Stimulated activated CD4-positive, alpha-beta T cell treated with anti-CD3 and anti-CD28 coated beads, Interleukin-4, amount 100 ng/mL, for 24 hours (primary cell): Measurements from ENCODE around the gene HMCN1.

Experiments used
- DNase-seq: peaks from one replicate; pipeline ENCODE4 v3.0.0-alpha.2; 2020

Gene HMCN1

DNA sequence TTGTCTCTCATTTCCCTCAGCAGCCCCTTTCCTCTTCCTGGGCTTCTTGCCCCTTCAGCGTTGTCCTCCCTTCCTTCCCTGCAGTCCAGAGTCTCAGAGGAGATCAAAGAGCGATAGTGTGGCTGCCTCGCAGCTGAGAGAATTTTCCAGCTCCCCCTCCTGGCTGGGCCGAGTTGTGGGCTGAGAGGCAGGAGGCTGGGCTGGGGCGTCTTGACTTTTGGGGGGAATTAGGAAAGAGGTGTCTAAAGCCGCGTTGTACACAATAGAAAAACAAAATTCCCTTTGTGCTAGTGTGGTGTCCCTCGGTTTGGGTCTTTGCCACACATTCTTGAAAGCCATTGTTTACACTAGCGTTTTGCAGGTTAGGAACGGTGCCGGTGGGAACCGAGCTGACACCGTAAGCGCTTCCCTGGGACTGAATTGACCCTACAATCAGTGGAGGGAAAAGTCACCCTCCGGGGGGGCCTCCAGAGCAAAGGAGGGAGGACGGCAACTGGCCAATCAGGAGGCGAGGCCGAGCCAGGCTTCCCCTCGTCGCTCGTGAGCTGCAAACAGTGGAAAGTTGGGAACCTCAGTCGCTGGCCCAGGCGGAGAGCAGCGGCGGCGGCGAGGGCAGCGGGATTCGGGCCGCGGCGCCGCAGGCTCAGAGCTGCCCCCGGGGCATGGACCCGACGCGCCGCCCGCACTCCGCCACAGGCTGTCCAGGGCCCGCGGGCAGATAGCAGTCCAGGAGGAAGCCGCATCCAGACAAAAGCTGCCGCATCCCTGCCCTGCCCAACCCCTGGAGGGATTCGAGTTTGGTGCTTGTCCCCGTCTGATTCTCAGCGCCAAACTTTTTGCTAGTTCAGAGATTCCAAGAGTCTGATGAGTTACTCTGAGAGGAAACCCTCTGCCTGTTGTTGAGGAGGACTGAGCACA lies at the start of gene HMCN1:
Gene HMCN1, plus strand, starts transcription at position 574 of the 918 bp plus-strand sequence. CDS start 389 bp downstream, outside the sequence.
- DNase-seq: no peak

DNA sequence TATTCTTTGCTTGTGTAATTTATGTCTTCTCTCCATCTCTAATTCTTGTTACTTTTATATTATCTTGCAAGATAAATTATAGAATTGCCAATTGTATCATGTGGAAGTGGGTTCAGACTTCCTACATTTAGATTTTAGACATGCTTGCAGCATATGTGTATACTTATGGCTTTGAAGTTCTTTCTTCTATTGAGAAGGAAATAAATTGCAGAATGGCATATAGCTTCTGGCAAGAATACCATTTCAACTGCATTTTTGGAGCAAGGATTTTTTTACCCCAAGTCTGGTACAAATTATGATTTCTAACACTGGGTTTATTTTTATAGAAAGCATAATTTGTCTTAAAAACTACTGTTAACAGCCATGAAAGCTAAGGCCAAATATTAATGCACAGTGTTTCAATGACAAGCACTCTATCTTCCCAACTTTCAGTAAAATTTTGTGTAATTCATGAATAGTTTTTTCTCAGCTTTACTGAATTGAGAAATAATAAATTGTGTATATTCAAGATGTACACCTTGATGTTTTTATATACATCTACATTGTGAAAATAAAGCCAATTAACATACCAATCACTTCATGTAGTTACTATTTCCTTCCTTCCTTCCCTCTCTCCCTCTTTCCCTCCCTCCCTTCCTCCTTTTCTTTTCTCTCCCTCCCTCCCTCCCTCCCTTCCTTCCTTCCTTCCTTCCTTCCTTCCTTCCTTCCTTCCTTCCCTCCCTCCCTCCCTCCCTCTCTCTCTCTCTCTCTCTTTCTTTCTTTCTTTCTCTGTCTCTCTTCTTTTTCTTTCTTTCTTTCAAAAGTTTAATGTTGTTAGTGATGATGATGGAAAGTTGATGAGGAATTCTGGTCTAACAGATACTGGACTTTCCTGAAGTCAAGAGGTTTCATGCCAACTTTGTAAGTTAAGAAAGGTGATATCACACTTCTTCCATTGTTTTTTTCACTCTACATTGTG lies 47.1 kb upstream of the HMCN1 start:
- DNase-seq: no peak

DNA sequence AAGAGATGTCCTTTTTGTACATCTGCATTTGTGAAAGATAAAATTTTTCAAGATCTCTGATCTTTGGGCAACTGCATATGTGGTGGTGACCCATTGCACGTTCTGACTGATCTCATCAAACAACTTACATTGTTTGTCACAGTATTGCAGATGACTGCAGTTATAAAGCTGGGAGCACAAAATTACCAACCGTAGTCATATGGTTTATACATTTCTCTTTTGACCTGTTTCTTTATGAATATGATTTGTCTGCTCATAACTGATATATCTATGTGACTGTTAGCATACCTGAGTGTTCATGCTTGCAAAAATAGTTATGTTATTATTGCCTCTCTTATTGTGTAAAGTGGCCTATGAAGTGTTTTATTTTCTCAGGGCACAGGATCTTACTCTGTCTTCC lies 43.7 kb upstream of the HMCN1 start:
- DNase-seq: no peak

DNA sequence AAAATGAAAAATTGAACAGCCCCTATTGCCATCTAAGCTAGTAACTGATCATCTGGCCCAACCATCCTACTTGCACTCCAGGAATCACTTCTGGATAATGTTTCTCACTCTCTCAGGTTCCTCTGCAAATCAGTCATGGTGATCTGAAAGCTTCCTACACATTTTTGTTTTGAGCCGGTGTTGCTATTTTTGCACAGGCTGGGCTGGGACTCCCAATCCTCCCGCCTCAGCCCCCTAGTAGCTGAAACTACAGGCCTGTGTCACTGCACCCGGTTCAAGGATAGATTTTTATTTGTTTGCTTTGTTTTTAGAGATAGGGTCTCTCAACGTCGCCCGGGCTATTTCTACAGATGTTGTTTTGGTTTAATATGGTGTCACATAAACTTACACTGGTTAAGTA lies 40.5 kb upstream of the HMCN1 start:
- no peak for DNase-seq

DNA sequence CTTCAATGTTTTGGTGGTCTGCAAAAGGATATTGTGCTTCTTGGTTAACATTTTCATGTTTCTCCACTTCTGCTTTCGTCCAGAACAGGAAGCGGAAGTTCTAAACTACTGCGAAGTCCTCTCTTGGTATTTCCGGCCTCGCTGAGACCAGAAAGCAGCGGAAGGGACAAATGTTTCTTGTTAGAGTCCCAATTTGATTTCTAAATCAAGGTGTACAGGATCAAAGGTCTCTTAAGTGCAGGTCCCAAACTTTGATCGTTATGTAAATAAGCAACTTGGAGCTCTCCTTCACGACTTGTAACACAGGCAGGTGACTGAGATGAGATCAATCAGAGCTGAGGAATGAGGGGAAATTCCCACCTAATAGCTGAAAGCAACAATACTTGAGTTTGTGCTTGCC lies 40.1 kb upstream of the HMCN1 start:
- DNase-seq: peak; percentile 38

DNA sequence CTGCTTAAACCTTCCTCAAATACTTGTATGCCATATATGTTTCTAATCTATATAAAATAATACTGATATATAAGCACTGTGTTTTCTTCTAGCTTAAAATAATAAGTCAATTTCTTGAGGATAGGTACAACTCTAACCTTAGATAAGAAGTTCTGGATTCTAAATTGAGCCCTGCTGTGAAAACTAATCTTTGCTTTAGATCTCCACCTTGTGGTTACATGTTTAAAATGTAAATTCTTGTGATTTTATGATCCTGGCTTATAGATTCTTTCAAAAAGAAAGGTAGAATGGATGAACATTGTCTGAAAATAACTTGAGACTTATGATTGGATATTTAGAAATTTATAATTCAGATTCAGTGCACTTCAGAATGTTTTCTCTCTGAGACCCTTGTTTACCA lies 38.9 kb upstream of the HMCN1 start:
- no peak for DNase-seq

DNA sequence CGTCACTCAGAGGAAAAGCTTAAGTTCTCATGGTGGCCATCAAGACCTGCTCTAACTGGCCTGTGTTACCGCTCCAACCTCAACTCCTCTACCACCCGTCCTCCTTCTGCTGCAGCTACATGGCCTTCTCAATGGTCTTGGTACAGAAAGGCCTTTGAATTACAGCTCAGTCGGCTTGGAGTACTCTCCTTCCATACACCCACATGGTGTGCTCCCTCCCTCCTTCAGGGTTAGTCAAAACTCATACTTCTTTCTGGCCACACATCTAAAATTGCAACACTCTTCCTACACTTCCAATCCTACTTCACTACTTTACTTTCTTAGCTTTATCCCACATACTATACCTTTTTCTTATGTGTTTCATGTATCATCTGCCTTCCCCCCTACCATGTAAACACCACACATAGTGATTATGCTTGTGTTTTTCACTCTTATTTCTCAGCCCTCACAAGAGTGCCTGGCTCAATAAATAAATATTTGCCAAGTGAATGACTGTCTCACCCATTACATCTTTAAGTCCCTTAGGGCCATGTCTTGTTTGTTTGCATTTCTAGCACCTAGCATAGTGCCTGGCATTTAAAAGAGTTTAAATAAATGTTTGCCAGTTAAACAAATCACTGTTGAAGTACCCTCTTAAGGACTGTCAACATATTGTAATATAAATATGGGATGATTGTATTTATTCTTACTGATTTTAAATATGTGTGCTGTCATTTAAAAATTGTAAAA lies 37.6 kb upstream of the HMCN1 start:
- DNase-seq: no peak

DNA sequence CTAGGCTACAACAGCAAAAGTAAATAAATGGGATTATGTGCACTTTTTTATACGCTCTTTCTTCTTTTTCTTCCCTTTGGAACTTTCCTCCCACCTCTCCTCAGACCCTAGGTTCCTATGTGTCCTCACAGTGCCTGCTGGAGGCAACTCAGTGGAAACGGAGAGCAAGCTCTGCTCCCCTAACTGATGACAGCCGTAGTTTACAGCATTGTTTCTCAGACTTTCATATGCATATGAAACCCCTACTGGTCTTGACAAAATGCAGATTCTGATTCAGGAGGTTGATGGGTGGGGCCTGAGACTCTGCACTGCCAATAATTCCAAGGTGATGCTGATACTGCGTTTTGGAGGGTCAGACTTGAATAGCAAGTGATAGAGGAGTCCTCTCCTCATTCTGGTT lies 34.3 kb upstream of the HMCN1 start:
- no peak for DNase-seq

DNA sequence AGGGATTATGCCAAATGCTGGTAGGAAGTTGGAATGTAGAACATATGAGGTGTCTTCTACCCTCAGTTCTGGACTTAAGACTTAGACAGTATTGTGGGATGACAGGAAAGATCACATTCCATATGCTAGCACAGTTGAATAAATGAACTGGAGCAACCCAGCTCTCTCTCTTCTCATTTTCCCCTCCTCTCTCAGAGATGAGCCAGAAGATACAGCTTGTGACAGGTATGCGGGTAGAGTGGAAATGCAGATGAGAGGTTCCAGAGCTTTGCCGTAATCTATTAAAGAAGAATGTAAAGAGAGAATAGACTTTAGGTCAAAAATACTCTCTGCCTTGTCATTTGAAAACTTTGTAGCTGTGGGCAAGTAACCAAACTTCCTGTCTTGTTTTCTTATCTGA lies 32.5 kb upstream of the HMCN1 start:
- DNase-seq: no peak

DNA sequence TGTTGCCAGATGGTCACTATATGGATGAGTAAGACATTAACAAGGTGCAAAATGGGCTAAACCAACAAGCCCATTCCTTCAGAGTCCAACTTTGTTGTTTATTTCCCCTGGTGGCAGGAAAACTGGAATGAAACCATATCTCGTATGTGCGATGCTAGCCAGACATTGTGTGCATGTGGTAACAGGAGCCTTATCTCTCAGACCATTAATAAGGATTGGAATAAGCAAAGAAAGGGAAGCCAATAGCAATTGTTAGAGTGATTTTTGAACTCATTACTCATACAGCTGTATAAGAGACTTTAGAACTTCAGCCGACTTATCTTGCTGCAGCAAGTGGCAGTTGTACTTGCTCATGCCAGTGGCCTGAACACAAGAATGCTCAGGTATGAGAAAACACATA lies 30.0 kb upstream of the HMCN1 start:
- no peak for DNase-seq

DNA sequence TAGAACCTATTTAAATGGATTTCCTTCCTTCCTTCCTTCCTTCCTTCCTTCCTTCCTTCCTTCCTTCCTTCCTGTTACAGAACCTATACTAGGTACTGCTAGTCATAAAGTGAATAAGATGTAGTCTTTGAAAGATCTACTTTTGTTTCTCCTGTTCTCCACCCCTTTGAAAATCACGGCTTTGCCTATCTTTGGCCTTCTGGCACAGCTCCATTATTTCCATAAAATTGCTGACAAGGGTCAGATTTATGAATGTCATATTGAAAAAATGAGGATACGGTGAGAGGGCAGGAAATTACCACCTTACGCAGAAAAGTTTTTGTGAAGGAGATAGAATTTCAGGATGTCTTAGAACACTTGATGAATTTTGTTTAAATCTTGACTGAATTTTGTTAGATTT lies 18.1 kb upstream of the HMCN1 start:
- DNase-seq: no peak

DNA sequence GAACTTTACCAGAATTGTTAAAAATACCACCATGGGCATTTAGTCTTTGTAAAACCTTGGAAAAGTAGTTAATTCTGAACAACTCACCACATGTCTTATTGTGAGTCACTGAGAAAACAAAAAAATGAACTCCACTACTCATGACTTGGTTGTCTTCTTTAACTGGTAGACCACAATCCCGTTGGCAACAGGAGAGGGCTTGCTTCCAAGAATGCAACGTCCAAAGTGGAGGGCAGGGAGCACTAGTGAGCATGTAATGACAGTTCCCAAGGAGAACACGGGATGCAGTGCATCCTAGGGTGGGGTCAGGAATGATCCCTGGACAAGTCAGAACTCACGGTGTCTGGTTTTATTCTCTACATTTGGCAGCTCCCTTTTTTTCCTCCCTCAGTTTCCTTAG lies 15.2 kb upstream of the HMCN1 start:
- DNase-seq: no peak

DNA sequence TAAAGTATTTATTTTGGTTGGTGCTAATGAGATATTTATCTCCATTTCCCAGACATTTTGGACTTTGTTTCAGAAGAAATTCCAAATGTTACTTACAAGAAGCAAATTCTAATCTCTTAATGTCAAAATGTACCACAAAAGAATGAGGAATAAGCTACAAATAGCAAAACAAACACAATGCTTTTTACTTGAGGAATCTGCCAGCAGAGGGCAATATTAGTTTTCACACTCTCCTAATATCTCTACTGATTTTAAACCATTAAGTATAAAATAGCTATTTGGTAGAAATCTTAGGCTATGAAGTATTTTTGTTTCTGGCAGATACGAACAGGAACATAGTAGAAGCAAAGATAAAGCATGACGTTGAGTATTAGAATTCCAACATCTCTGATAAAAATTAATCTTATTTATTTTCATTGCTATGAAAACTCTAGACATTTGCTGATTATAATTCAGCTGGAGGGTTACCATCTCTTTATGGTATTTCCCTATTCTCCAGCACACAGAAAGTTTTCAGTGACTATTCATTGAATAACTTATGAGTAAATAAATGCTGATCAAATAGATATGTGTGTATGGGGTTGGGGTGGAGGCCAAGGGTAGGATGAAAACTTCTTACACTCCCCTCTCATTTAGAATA lies 13.4 kb upstream of the HMCN1 start:
- DNase-seq: no peak

DNA sequence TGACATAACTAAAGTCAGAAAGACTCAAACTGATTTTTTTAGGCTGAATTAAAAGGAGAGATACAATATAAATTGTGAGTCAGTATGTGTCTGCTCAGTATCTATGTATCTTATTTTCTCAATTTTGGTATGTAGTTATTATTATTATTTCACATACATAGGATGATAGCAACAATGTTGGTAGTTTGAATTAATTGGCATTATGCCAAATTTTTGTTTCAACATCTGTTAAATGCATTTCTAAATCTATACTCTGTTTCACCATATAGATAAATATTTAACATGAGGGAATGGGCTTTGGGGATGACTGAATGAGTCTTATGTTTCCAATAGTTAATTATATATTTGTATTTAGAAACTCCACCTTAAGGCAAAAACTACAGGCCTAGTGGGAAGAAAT lies 12.6 kb upstream of the HMCN1 start:
- no peak for DNase-seq

DNA sequence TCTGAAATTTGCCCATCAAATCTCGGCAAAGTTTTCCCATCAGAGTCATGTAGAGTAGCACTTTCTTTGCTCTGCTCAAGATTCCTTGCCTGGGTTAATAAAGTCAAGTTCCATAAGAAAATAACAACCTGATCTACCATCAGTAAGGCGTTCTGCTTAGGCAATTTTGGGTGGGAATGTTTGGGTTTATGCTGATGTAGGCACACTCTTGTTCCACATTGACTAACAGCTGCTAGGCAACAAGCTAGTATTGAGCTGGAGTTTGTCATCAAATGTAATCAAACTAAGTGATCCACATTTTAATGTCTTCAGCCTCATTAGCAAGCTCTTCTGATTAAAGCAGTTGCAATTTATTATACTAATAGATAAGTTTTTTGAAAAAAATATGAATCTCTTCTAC lies 12.1 kb upstream of the HMCN1 start:
- DNase-seq: no peak

DNA sequence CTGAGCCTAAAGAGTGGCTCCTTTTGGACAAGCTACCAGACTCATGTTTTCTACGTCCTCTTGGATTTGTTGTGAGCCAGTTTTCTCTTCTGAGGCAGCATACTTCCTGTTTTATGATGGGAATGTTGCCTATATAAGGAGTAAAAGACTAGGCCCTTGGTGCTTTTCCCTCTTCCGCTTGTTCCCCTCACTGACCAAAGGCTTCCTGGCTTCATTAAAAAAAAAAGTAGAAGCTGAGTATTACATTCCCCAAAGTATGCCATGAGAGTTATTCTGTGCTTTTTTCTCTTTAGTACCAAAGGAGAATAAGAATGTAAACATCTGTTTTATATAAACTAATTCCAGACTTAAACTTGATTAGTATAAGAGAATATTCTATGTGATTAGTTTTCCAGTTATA lies 6.5 kb upstream of the HMCN1 start:
- no peak for DNase-seq

DNA sequence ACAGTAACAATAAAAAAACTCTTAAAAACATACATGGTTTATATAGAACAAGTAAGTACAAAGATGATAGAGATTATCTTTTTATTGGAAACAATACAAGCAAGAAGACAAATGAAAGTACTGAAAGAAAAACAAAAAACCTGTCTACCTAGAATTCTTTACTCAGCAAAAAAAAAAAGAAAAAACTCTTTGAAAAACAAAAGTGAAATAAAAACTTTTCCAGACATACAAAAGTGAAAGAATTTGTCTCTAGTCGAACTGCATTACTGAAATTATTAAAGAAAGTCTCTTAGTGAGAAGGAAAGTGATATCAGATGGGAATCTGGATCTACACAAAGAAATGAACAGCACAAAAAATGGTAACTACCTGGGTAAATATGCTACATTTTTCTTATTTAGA lies 2.7 kb upstream of the HMCN1 start:
- DNase-seq: no peak

DNA sequence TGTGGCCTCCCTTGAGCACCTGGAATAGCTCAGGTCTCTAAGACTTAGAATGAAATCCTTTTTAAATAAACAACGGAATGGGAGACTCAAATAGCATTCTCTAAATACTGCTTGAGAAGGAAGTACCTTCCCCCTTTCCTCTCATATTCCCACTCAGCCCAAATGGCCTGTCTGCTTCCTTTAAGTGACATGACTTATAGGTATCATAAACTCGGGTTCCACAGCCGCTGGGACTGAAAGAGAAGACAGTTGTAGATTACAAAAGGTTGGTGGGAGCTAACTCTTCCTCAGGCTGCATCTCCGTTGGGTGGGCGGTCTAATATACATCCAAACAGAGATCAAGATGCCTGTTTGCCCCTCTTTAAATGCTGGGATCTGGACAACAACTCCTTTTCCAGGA lies 1.2 kb upstream of the HMCN1 start:
- DNase-seq: no peak

DNA sequence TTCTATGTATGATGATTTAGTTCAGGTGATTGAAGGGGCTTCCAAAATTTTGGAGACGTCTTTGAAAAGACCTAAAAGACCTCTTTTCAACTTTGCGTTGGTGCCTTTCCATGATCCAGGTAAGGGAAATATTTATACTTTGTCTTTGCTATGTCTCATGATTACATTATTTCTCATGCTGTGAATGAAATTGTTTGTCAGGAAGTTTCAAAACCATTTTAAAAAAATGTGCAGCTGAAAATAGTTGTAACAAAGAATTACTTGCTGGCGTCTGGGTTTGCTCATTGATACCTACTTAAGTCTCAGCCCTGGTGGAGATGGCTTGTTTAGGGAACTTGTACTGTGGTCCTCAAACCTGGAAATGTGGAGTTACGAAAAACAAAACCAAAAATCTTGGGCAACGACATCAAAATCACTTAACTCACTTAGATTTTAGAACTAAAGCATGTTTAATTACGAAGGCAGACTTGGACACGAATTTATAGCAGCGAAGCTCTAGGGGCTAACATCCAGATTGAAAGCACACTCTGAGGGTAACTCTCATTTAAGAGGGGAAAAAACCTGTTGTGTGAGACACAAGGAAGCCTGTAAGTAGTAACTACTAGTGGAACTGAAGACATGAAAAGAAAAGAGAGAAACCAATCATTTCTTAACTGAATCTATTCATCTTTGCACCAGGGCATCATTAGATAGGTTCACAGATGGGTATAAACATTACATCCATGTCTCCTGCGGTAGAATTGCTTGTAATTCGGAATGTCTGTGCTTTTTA lies 924 bp downstream of the HMCN1 start:
- no peak for DNase-seq

DNA sequence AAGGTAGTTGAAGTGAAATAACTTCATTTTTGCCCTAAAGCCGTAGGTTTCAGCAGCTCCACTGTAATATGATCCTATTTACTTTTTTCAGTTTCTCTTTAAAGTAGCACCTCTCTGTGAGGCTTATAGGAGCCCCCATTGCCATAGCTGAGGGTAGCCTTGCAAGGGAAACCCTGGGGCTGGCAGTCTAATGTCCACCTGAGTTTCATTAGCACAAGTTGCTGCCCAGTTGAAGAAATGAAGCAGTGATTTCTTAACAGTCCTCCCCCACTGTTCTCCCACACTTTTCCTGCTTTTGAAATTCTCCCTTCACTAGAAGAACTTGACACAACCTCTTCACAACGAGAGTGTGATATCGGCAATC lies 1.5 kb downstream of the HMCN1 start:
- DNase-seq: no peak

DNA sequence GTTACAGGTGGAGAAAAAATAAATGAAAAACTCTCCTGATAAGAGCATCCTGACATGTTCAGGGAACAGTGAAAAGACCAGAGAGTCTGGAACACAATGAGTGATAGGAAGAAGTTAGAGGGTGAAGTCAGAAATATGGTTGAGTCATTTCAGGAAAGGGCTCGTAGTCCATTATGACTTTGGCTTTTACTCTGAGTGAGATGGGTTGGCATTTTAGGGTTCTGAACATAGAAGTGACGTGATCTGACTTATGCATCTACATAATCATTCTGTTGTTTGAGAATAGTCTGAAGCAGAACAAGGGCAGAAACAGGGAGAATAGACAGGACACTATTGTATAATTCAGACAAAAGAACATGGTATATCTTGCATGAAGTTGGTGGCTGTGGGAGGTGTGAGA lies 5.8 kb downstream of the HMCN1 start:
- DNase-seq: no peak

DNA sequence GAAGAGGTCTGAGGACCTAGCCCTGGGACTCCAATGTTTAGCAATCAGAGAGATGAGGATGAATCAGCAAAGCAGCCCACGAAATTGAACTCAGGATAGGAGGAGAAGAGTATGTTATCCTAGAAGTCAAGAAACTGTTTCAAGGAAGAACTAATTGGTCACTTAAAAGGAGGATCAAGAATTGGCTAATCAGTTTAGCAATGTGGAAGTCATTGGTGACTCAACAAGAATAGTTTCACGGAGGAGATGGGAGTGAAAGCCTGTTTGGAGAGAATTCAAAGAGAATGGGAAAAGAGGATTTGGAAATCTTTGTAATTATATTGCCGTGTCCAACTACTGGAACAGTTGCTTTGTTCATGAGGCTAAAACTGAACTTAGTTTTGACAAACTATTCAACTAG lies 7.4 kb downstream of the HMCN1 start:
- no peak for DNase-seq
